Hepatocyte (in vitro differentiated cells): ENCODE data around the gene ALOX12B.
"Not testable (repeated sequence)": the region's sequence is repeated elsewhere in the genome, so short reads cannot be mapped to it uniquely, and the experiment has no call there.

ENCODE experiments used
- EZH2 ChIP-seq: fragments of 200-600 bp; sonication (generic); IDR thresholded peaks from 2 replicates; pipeline ENCODE4 v1.6.1; 2016; ENCODE audit warnings: antibody characterized with exemption, mild to moderate bottlenecking, borderline replicate concordance
- EZH2phosphoT487 ChIP-seq: fragments of 200-600 bp; sonication (generic); IDR thresholded peaks from one replicate; pipeline ENCODE4 v1.6.1; 2018; ENCODE audit warnings: antibody characterized with exemption, mild to moderate bottlenecking, low read depth, moderate library complexity; ENCODE audit not compliant: unreplicated experiment, severe bottlenecking
- TF ChIP-seq, protein P1 (sequence below): fragments of 200-600 bp; sonication (generic); IDR thresholded peaks from 2 replicates; pipeline ENCODE4 v1.5.1; 2016; ENCODE audit warnings: antibody characterized with exemption, mild to moderate bottlenecking; ENCODE audit not compliant: poor library complexity

DNA sequence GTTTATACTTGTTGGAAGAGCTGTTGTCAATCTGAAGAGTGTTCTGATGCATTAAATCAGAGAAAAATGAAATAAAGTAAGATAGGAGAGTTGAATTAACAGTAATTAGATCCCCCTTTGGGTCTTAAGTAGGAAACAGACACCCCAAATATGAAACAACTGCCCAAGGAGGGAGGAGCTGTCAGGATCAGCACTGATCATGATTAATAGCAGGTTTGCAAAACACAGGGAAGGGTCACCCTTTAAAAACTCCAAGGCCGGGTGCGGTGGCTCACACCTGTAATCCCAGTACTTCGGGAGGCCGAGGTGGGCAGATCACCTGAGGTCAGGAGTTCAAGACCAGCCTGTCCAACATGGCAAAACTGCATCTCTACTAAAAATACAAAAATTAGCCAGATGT, 19.5 kb upstream of the ALOX12B start:
- TF ChIP-seq, protein P1, sequence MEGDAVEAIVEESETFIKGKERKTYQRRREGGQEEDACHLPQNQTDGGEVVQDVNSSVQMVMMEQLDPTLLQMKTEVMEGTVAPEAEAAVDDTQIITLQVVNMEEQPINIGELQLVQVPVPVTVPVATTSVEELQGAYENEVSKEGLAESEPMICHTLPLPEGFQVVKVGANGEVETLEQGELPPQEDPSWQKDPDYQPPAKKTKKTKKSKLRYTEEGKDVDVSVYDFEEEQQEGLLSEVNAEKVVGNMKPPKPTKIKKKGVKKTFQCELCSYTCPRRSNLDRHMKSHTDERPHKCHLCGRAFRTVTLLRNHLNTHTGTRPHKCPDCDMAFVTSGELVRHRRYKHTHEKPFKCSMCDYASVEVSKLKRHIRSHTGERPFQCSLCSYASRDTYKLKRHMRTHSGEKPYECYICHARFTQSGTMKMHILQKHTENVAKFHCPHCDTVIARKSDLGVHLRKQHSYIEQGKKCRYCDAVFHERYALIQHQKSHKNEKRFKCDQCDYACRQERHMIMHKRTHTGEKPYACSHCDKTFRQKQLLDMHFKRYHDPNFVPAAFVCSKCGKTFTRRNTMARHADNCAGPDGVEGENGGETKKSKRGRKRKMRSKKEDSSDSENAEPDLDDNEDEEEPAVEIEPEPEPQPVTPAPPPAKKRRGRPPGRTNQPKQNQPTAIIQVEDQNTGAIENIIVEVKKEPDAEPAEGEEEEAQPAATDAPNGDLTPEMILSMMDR: not testable (repeated sequence)
- not testable (repeated sequence) for TF ChIP-seq EZH2, EZH2phosphoT487
